Muscle layer of duodenum (tissue), 2 donors: ENCODE measurements around the gene FOXA1.
A peak's percentile ranks its signal among the peaks of the same experiment; 100 is the strongest.

Source experiments
- H3K27ac ChIP-seq: one replicate; pipeline ENCODE4 v1.7.0; 2013; ENCODE audit warnings: mild to moderate bottlenecking, low read length
- H3K27me3 ChIP-seq: one replicate; pipeline ENCODE4 v1.7.0; 2013; ENCODE audit warnings: low read depth, mild to moderate bottlenecking, control low read depth, low read length
- H3K36me3 ChIP-seq, 2 donors: one replicate each; pipeline ENCODE4 v1.7.0; 2013; ENCODE audit warnings: low read length in 2 of 2, control low read depth in 1 of 2, mild to moderate bottlenecking in 1 of 2; ENCODE audit not compliant: insufficient read depth in 2 of 2, control insufficient read depth in 1 of 2
- H3K4me1 ChIP-seq, 2 donors: one replicate each; pipeline ENCODE4 v1.7.0; 2013; ENCODE audit warnings: low read length in 2 of 2, mild to moderate bottlenecking in 2 of 2, control low read depth in 1 of 2, moderate library complexity in 1 of 2; ENCODE audit not compliant: insufficient read depth in 2 of 2, control insufficient read depth in 1 of 2
- H3K4me3 ChIP-seq, 2 donors: one replicate each; pipeline ENCODE4 v1.7.0; 2013; ENCODE audit warnings: low read length in 2 of 2, low read depth in 1 of 2, mild to moderate bottlenecking in 1 of 2
- H3K9me3 ChIP-seq, 2 donors: one replicate each; pipeline ENCODE4 v1.7.0; 2013; ENCODE audit warnings: low read length in 2 of 2, control low read depth in 1 of 2, mild to moderate bottlenecking in 1 of 2; ENCODE audit not compliant: control insufficient read depth in 1 of 2
- donor health status: healthy.

FOXA1 gene

DNA sequence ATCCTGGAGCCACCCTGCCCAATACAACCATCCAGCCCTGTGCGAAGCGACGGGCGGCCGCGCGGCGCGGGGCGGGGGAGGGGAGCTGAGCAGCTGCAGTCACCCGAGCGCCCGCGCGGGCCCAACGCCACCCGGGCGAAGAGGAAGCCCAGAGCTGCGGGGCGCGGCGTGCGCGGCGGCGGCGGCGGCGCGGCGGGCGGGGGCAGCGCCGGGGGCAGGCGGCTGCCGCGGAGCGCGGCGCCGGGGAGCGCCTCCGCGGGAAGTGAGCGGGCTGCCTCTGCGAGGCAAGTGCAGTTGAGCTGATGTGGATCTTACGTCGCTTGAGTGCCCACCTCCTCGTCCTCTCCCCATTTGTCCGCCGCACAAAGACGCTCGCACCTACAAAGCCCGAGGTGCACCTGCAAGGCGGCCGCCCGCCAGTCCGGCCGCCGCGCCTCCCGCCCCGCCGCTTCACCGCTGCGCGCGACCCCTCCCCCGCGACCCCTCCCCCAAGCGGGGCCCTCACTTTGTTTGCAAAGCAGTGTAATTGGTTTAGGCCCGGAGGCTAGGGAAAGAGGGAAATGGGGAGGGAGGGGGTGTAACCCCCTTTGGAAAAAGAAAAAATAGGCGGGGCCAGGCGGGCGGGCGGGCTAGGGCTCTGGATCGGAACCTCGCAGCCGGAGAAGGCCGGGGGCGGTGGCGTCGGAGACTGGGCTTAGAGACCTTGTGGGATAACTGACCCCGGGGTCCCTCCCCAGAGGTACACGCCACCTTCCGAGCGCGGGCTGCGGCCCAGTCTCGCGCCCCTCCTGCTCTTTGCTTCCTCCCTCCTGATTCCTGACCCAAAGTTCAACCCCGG lies at the start of gene FOXA1, which contains the start of gene TTC6:
Gene FOXA1, minus strand, starts transcription at position 279 of the 838 bp plus-strand sequence. Its CDS starts 277 bp downstream, at position 2.
Gene TTC6, plus strand, starts transcription at position 659 of the 838 bp plus-strand sequence. CDS start 26,436 bp downstream, outside the sequence.
- Histone ChIP-seq H3K4me1 (peaks cover 0 to 52% of the 10 kb centered on the region in 2 donors), H3K4me3 (peak within 1 kb of the TSS; percentile 53 to 55), H3K36me3 (no peaks in the 10 kb centered on the region), H3K9me3 (no peaks in the 10 kb centered on the region), H3K27ac (peak within 1 kb of the TSS; percentile 49), H3K27me3 (peaks cover 84% of the 10 kb centered on the region)

- H3K9me3 ChIP-seq: no peaks in the 10 kb centered on the region
- H3K4me1 ChIP-seq: no peaks in the 10 kb centered on the region
- no peaks in the 10 kb centered on the region for H3K27me3 ChIP-seq
- no peaks in the 10 kb centered on the region for H3K36me3 ChIP-seq
- H3K4me3 ChIP-seq: no peak overlapping the region
- H3K27ac ChIP-seq: no peak overlapping the region
These were observed 48.7 kb upstream of the FOXA1 start for GRCh38 chr14:37643701-37644100.

DNA sequence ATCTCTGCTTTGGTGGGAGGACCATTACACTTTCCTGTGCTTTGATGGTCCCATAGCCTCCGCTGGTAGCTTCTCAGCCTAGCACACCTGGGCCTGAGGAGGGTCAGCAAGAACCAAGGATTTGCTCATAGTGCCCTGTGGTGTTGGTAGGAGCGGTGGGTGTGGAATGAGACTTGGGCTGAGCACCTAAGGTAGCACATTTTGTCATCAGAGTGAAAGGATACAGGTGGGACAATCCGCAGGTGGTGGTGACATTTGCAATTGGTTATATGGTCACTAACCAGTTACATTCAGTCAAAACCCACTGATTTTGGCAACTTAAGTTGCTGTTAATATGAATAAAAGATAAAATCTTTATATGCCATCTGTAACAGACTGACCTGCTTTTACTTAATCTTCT lies 47.1 kb upstream of the FOXA1 start:
- no peaks in the 10 kb centered on the region for H3K4me1 ChIP-seq
- H3K27ac ChIP-seq: no peak overlapping the region
- H3K27me3 ChIP-seq: no peaks in the 10 kb centered on the region
- no peaks in the 10 kb centered on the region for H3K9me3 ChIP-seq
- no peaks in the 10 kb centered on the region for H3K36me3 ChIP-seq
- no peak overlapping the region for H3K4me3 ChIP-seq

DNA sequence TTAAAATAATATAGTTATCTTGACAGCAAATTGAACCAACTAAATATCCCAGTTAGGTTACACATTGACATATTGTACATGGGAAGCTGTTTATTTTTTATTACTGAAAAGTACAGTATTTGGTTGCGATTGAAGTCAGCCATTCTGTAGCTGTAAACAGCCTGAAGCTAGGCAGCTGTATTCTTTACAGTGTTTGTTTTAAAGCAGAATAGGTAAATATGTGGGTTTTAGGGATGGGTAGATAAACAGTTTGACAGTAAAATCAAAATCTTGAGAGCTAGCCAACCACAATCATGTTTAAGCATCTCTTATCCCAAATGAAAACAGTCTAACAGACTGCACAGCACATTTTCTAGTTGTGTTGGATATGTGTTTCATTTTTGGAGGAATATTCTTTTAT lies 46.1 kb upstream of the FOXA1 start:
- Histone ChIP-seq H3K36me3 (no peaks in the 10 kb centered on the region), H3K9me3 (no peaks in the 10 kb centered on the region), H3K4me1 (no peaks in the 10 kb centered on the region), H3K27ac (no peak overlapping the region), H3K27me3 (no peaks in the 10 kb centered on the region), H3K4me3 (no peak overlapping the region)

GRCh38 chr14:37638599-37638998 lies 43.5 kb upstream of the FOXA1 start:
- no peaks in the 10 kb centered on the region for H3K4me1 ChIP-seq
- no peaks in the 10 kb centered on the region for H3K9me3 ChIP-seq
- H3K27ac ChIP-seq: no peak overlapping the region
- H3K36me3 ChIP-seq: no peaks in the 10 kb centered on the region
- H3K27me3 ChIP-seq: no peaks in the 10 kb centered on the region
- no peak overlapping the region for H3K4me3 ChIP-seq

GRCh38 chr14:37637341-37637740 lies 42.3 kb upstream of the FOXA1 start:
- no peak overlapping the region for H3K4me3 ChIP-seq
- no peaks in the 10 kb centered on the region for H3K36me3 ChIP-seq
- H3K9me3 ChIP-seq: peaks cover 0 to 4% of the 10 kb centered on the region in 2 donors
- no peaks in the 10 kb centered on the region for H3K27me3 ChIP-seq
- H3K4me1 ChIP-seq: no peaks in the 10 kb centered on the region
- no peak overlapping the region for H3K27ac ChIP-seq

- H3K4me1 ChIP-seq: peaks cover 0 to 10% of the 10 kb centered on the region in 2 donors
- H3K27ac ChIP-seq: no peak overlapping the region
- H3K36me3 ChIP-seq: no peaks in the 10 kb centered on the region
- peaks cover 0 to 7% of the 10 kb centered on the region in 2 donors for H3K9me3 ChIP-seq
- H3K4me3 ChIP-seq: no peak overlapping the region
- H3K27me3 ChIP-seq: peaks cover 4% of the 10 kb centered on the region
These were observed 30.8 kb upstream of the FOXA1 start for GRCh38 chr14:37625597-37626595.

DNA sequence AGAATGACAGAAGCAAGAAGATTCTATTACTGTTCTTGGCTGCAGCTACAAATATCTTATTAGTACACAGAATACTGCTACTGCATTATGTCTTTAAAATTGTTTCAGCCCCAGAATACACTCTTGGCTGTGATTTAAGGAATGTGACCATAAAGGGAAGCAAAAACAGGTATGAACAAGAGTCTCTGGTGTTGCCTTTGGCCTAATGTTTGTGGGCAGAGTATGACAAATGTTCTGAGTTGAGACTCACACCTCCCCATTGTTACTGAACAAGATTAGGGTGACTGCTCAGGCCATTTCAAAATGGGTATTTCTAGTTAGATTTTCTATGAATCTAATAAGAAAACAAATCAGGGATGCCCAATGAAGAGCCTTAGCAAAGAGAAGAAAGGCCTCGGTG lies 28.9 kb upstream of the FOXA1 start:
- Histone ChIP-seq H3K4me3 (no peak overlapping the region), H3K27ac (no peak overlapping the region), H3K9me3 (peaks cover 0 to 2% of the 10 kb centered on the region in 2 donors), H3K4me1 (peaks cover 0 to 10% of the 10 kb centered on the region in 2 donors), H3K36me3 (no peaks in the 10 kb centered on the region), H3K27me3 (peaks cover 4% of the 10 kb centered on the region)

DNA sequence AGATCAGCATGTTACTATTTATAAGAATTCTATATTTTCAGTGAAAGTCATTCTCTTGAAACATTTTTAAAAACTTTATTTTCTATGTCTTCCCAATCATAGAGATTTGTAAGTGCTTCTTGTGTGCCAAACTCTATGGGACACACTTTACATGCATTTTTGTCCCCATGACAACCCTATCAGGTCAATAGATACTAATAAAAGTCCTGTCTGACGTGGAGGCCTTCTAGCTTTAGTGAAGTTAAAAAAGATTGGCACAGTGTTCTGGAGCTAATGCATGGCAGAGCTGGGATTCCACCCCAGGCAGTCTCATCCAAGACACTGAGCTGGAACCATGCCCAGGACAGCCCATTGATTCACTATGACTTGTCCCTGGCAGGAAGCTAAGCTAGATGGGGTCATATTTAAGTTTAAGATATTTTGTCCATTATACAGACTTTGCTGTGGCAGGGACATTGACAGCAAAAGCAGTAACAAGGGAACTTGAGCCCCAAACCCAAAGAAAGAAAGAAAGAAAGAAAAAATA lies 28.4 kb upstream of the FOXA1 start:
- H3K4me1 ChIP-seq: peaks cover 0 to 10% of the 10 kb centered on the region in 2 donors
- peaks cover 0 to 1% of the 10 kb centered on the region in 2 donors for H3K9me3 ChIP-seq
- H3K27ac ChIP-seq: no peak overlapping the region
- H3K27me3 ChIP-seq: peaks cover 4% of the 10 kb centered on the region
- H3K4me3 ChIP-seq: no peak overlapping the region
- H3K36me3 ChIP-seq: no peaks in the 10 kb centered on the region

GRCh38 chr14:37622231-37622923 lies 27.3 kb upstream of the FOXA1 start:
- Histone ChIP-seq H3K4me3 (peak overlapping the region in 1 of 2 donors; percentile 60), H3K27ac (no peak overlapping the region), H3K27me3 (peaks cover 4% of the 10 kb centered on the region), H3K36me3 (no peaks in the 10 kb centered on the region), H3K9me3 (no peaks in the 10 kb centered on the region), H3K4me1 (peaks cover 0 to 10% of the 10 kb centered on the region in 2 donors)
